ENCODE results near the gene PDE11A. TPM values are rescaled to one million over a fixed set of nuclear protein-coding genes. Genes with fewer than 3 reads are reported as not detected.

Gene PDE11A
- total and polyA plus RNA-seq, 2 of the 8 experiments (the other 6 are each of a cell fraction or from before 2014, with no cell fraction given), result 0.19 to 0.23 TPM

- Histone ChIP-seq H4K5ac (ENCODE audit: insufficient read length, low read depth, low read length) (no peak overlapping the region), H3K56ac (replicated peaks; ENCODE audit: insufficient read length, low read depth, low read length) (no peak overlapping the region), H3K27me3 (replicated peaks in 1 of 4; ENCODE audit: control insufficient read depth in 3 of 4, extremely low read depth in 1 of 4, insufficient read depth in 3 of 4, low read length in 3 of 4) (no peaks in the 10 kb centered on the region), H4K8ac (ENCODE audit: extremely low read depth, insufficient read depth, low read length) (no peak overlapping the region), H2AK5ac (ENCODE audit: low read depth, low read length) (no peak overlapping the region), H3K18ac (ENCODE audit: extremely low read depth, low read length) (no peak overlapping the region), H2BK12ac (ENCODE audit: low read depth, low read length) (no peak overlapping the region), H2BK20ac (ENCODE audit: low read length) (no peak overlapping the region), H2BK120ac (replicated peaks; ENCODE audit: low read depth, low read length) (no peak overlapping the region), H3K27ac (ENCODE audit: low read depth, low read length) (no peak overlapping the region), H2AFZ (ENCODE audit: low read length) (no peak overlapping the region), H3K9ac (replicated peaks in 1 of 4; ENCODE audit: extremely low read depth in 1 of 4, low read depth in 3 of 4, low read length in 3 of 4) (no peak overlapping the region), H2BK15ac (ENCODE audit: low read length) (no peak overlapping the region), H3K14ac (ENCODE audit: insufficient read length) (no peak overlapping the region), H4K91ac (replicated peaks; ENCODE audit: insufficient read length, low read length) (no peak overlapping the region), H4K20me1 (replicated peaks in 1 of 2; ENCODE audit: control insufficient read depth in 1 of 2, insufficient read depth in 2 of 2, low read length in 2 of 2) (no peaks in the 10 kb centered on the region), H3K23ac (ENCODE audit: insufficient read length) (no peak overlapping the region), H3K4ac (replicated peaks; ENCODE audit: insufficient read length, low read depth, low read length) (no peak overlapping the region), H3K23me2 (ENCODE audit: low read depth, low read length) (0 out of 2 replicates have a peak, but pooled peaks cover 2% of the 10 kb centered on the region), H3K4me1 (replicated peaks in 1 of 4; ENCODE audit: control insufficient read depth in 3 of 4, insufficient read depth in 4 of 4, low read length in 3 of 4) (no peaks in the 10 kb centered on the region), H3K9me3 (ENCODE audit: insufficient read depth in 2 of 2, low read depth in 1 of 2, low read length in 1 of 2) (peaks cover 16% of the 10 kb centered on the region in 2 experiments; a peak in 3 of 4 replicates), H3K79me1 (ENCODE audit: low read depth, low read length) (no peaks in the 10 kb centered on the region), H3K36me3 (ENCODE audit: control insufficient read depth in 2 of 4, insufficient read depth in 4 of 4, low read length in 3 of 4) (no peaks in the 10 kb centered on the region), H3K4me3 (ENCODE audit: extremely low read depth in 1 of 4, insufficient read depth in 2 of 4, low read depth in 3 of 4, low read length in 4 of 4) (no peak overlapping the region), H3K4me2 (ENCODE audit: insufficient read depth in 1 of 2, low read depth in 2 of 2, low read length in 2 of 2) (no peak overlapping the region), H2BK5ac (ENCODE audit: low read depth, low read length) (no peak overlapping the region), H3K79me2 (ENCODE audit: control insufficient read depth in 1 of 2, insufficient read depth in 2 of 2, low read length in 2 of 2) (no peaks in the 10 kb centered on the region)
- POLR2A ChIA-PET (ENCODE audit: partially characterized antibody), result no interaction called here
- DNase-seq (ENCODE audit: low read depth in 1 of 2, low spot score in 2 of 2) (no peak), FAIRE-seq (no peak)
- CTCF ChIA-PET (ENCODE audit: partially characterized antibody), result interaction anchor here (1.3 to 1.5 kb wide), 2 partner anchors 11 to 70 kb away, joined by 3 to 4 read pairs; no protein-coding TSS in a partner anchor
- WGBS, 2 experiments (ENCODE audit: extremely low coverage in 1 of 2, insufficient coverage in 1 of 2, insufficient read length in 1 of 2, insufficient replicate concordance in 2 of 2, low coverage in 1 of 2, low lambda C conversion rate in 2 of 2, missing lambda C conversion rate in 1 of 2), result 90% methylated on average over 3 of the region's 3 CpGs; no CpG with 5 or more reads in 1 of the 2 experiments
- TF ChIP-seq ZNF274 (IDR thresholded peaks at IDR 0.05; ENCODE audit: borderline replicate concordance, extremely low read depth, low read length) (no peak), MAX (IDR thresholded peaks at IDR 0.05) (no peak), BRCA1 (IDR thresholded peaks at IDR 0.05; ENCODE audit: low read depth, low read length) (no peak), CREB1 (IDR thresholded peaks at IDR 0.05) (no peak), SP2 (IDR thresholded peaks at IDR 0.05; ENCODE audit: low read length) (no peak), HDAC6 (IDR thresholded peaks at IDR 0.05; ENCODE audit: low read depth, low read length) (no peak), SP4 (IDR thresholded peaks at IDR 0.05; ENCODE audit: low read length) (no peak), E2F6 (IDR thresholded peaks at IDR 0.05) (no peak), BCL11A (IDR thresholded peaks at IDR 0.05; ENCODE audit: low read depth in 2 of 2, low read length in 2 of 2) (no peak), MAFK (IDR thresholded peaks at IDR 0.05; ENCODE audit: low read depth, low read length) (no peak), SUZ12 (IDR thresholded peaks at IDR 0.05; ENCODE audit: low read length) (no peak), TBP (IDR thresholded peaks at IDR 0.05; ENCODE audit: low read depth, low read length) (no peak), POLR2A (IDR thresholded peaks at IDR 0.05; ENCODE audit: control extremely low read depth in 1 of 2, low read depth in 2 of 2, low read length in 2 of 2) (no peak)
- TF ChIP-seq, protein P1, sequence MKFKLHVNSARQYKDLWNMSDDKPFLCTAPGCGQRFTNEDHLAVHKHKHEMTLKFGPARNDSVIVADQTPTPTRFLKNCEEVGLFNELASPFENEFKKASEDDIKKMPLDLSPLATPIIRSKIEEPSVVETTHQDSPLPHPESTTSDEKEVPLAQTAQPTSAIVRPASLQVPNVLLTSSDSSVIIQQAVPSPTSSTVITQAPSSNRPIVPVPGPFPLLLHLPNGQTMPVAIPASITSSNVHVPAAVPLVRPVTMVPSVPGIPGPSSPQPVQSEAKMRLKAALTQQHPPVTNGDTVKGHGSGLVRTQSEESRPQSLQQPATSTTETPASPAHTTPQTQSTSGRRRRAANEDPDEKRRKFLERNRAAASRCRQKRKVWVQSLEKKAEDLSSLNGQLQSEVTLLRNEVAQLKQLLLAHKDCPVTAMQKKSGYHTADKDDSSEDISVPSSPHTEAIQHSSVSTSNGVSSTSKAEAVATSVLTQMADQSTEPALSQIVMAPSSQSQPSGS (IDR thresholded peaks at IDR 0.05; ENCODE audit: low read length), result no peak
These were observed 230.3 kb downstream of the PDE11A start for GRCh38 chr2:177842243-177842642.

Measured in H1 (cell line).